SU-DHL-6 (cell line): Measurements from ENCODE around the gene VPS37C.

ENCODE experiments used
- H2AFZ ChIP-seq: fragments of 200-600 bp; sonication (generic); 2 replicates; pipeline ENCODE4 v1.6.1; 2014; ENCODE audit warnings: low read depth, mild to moderate bottlenecking, moderate library complexity, mixed read lengths, antibody characterized with exemption, low read length; ENCODE audit not compliant: severe bottlenecking
- H3F3A ChIP-seq: fragments of 200-600 bp; shearing (Covaris generic); 2 replicates; pipeline ENCODE4 v1.6.0; 2016; ENCODE audit warnings: antibody characterized with exemption, mild to moderate bottlenecking; ENCODE audit not compliant: insufficient read depth
- H3K27ac ChIP-seq: fragments of 200-600 bp; sonication (generic); 2 replicates; pipeline ENCODE4 v1.5.1; 2016; ENCODE audit warnings: low read depth, mild to moderate bottlenecking, low read length, moderate library complexity, mixed read lengths
- H3K27me3 ChIP-seq: fragments of 200-600 bp; sonication (generic), shearing (Covaris generic); 2 replicates; pipeline ENCODE4 v1.6.0; 2014; ENCODE audit warnings: mild to moderate bottlenecking, low read length
- H3K36me3 ChIP-seq: fragments of 200-600 bp; sonication (generic); 2 replicates; pipeline ENCODE4 v1.6.1; 2014; ENCODE audit warnings: mild to moderate bottlenecking, low read length, mixed read lengths
- H3K4me2 ChIP-seq: fragments of 300-600, 200-600 bp; shearing (Covaris generic), sonication (generic); 2 replicates; pipeline ENCODE4 v1.6.0; 2014; ENCODE audit warnings: low read length, low read depth, mild to moderate bottlenecking; ENCODE audit not compliant: poor library complexity, severe bottlenecking
- H3K4me3 ChIP-seq: fragments of 200-600 bp; sonication (generic); 2 replicates; pipeline ENCODE4 v1.5.1; 2014; ENCODE audit warnings: antibody characterized with exemption, low read length, mild to moderate bottlenecking, mixed read lengths; ENCODE audit not compliant: insufficient read depth, poor library complexity, severe bottlenecking
- H3K79me2 ChIP-seq: fragments of 200-600 bp; sonication (generic); 2 replicates; pipeline ENCODE4 v1.6.1; 2014; ENCODE audit warnings: mild to moderate bottlenecking, low read length, moderate library complexity; ENCODE audit not compliant: insufficient read depth
- H3K9ac ChIP-seq: fragments of 200-600 bp; sonication (generic); 2 replicates; pipeline ENCODE4 v1.7.0; 2014; ENCODE audit warnings: mild to moderate bottlenecking, low read length
- H3K9me2 ChIP-seq: fragments of 200-600 bp; sonication (generic); replicated peaks from 2 replicates; pipeline ENCODE4 v1.6.1; 2014; ENCODE audit warnings: low read length; ENCODE audit not compliant: insufficient read depth
- H3K9me3 ChIP-seq: fragments of 200-600 bp; sonication (generic); 2 replicates; pipeline ENCODE4 v1.6.1; 2014; ENCODE audit warnings: low read length, mixed read lengths; ENCODE audit not compliant: insufficient read depth
- H4K20me1 ChIP-seq: fragments of 200-600 bp; sonication (generic); 2 replicates; pipeline ENCODE4 v1.6.1; 2014; ENCODE audit warnings: low read depth, mild to moderate bottlenecking, antibody characterized with exemption, low read length, moderate library complexity, mixed read lengths
- CTCF ChIP-seq: fragments of 200-600 bp; sonication (generic); IDR thresholded peaks from one replicate; pipeline ENCODE4 v1.5.1; 2017; ENCODE audit warnings: antibody characterized with exemption, mild to moderate bottlenecking, low read length, moderate library complexity; ENCODE audit not compliant: insufficient read depth, poor library complexity, severe bottlenecking
- EZH2phosphoT487 ChIP-seq: fragments of 200-600 bp; sonication (generic), shearing (Covaris generic); conservative IDR thresholded peaks from 2 replicates; pipeline ENCODE4 v1.6.1; 2018; ENCODE audit warnings: mild to moderate bottlenecking, antibody characterized with exemption, low read length, moderate library complexity, mixed read lengths

Gene VPS37C

GRCh38 chr11:61194981-61195695 lies 33.9 kb upstream of the VPS37C start:
- H3K4me2 ChIP-seq: no peak overlapping the region

GRCh38 chr11:61194169-61194671 lies 33.0 kb upstream of the VPS37C start:
- Histone ChIP-seq H3K27me3 (no peaks in the 10 kb centered on the region), H3F3A (no peaks in the 10 kb centered on the region), H3K9ac (no peak overlapping the region), H3K9me3 (no peaks in the 10 kb centered on the region), H3K27ac (no peak overlapping the region), H3K36me3 (no peaks in the 10 kb centered on the region), H4K20me1 (no peaks in the 10 kb centered on the region), H3K4me2 (no peak overlapping the region), H2AFZ (no peak overlapping the region), H3K4me3 (no peak overlapping the region), H3K79me2 (no peaks in the 10 kb centered on the region), H3K9me2 (no peaks in the 10 kb centered on the region)
- TF ChIP-seq EZH2phosphoT487 (no peak), CTCF (no peak)

More at GRCh38 chr11:61194981-61195695, 33.9 kb upstream of the VPS37C start:
- TF ChIP-seq CTCF (no peak), EZH2phosphoT487 (no peak)
- no peak overlapping the region for H3K9ac ChIP-seq
- H3K9me3 ChIP-seq: no peaks in the 10 kb centered on the region
- H3K27me3 ChIP-seq: no peaks in the 10 kb centered on the region
- H3K9me2 ChIP-seq: no peaks in the 10 kb centered on the region
- no peaks in the 10 kb centered on the region for H3K36me3 ChIP-seq
- no peak overlapping the region for H2AFZ ChIP-seq
- H3K79me2 ChIP-seq: no peaks in the 10 kb centered on the region
- H3K27ac ChIP-seq: no peak overlapping the region
- no peaks in the 10 kb centered on the region for H4K20me1 ChIP-seq
- H3K4me3 ChIP-seq: no peak overlapping the region
- H3F3A ChIP-seq: no peaks in the 10 kb centered on the region

GRCh38 chr11:61193596-61193995 lies 32.4 kb upstream of the VPS37C start:
- no peaks in the 10 kb centered on the region for H3F3A ChIP-seq
- H3K27me3 ChIP-seq: no peaks in the 10 kb centered on the region
- no peaks in the 10 kb centered on the region for H3K79me2 ChIP-seq
- H3K4me2 ChIP-seq: no peak overlapping the region
- no peaks in the 10 kb centered on the region for H3K36me3 ChIP-seq
- no peaks in the 10 kb centered on the region for H3K9me3 ChIP-seq
- H2AFZ ChIP-seq: no peak overlapping the region
- TF ChIP-seq CTCF: no peak
- no peak for TF ChIP-seq EZH2phosphoT487
- H3K9ac ChIP-seq: no peak overlapping the region
- no peaks in the 10 kb centered on the region for H4K20me1 ChIP-seq
- no peak overlapping the region for H3K27ac ChIP-seq
- H3K9me2 ChIP-seq: no peaks in the 10 kb centered on the region
- H3K4me3 ChIP-seq: no peak overlapping the region
